GM06990 (cell line): ENCODE measurements around the gene PCDHGA6.
"Not testable (repeated sequence)": the region's sequence is repeated elsewhere in the genome, so short reads cannot be mapped to it uniquely, and the experiment has no call there.

ENCODE experiments used
- DNase-seq: peaks from one replicate; pipeline ENCODE4 v3.0.0-alpha.2; 2011; ENCODE audit not compliant: insufficient read length; ENCODE audit errors: extremely low read depth
- H3K27me3 ChIP-seq: replicated peaks from 2 replicates; pipeline ENCODE4 v1.6.0; 2011; ENCODE audit warnings: low read length; ENCODE audit not compliant: control insufficient read depth, insufficient read depth
- H3K36me3 ChIP-seq: 2 replicates; pipeline ENCODE4 v1.5.1; 2011; ENCODE audit warnings: low read length; ENCODE audit not compliant: control insufficient read depth, insufficient read depth
- H3K4me3 ChIP-seq: replicated peaks from 2 replicates; pipeline ENCODE4 v1.5.1; 2011; ENCODE audit warnings: low read depth, mild to moderate bottlenecking, control low read depth, low read length
- TF ChIP-seq, protein P1 (sequence below): IDR thresholded peaks from 2 replicates; pipeline ENCODE4 v1.5.1; 2011; ENCODE audit warnings: low read length, control low read depth, mild to moderate bottlenecking, inconsistent platforms; ENCODE audit not compliant: insufficient read depth, poor library complexity, severe bottlenecking

The PCDHGA6 gene

DNA sequence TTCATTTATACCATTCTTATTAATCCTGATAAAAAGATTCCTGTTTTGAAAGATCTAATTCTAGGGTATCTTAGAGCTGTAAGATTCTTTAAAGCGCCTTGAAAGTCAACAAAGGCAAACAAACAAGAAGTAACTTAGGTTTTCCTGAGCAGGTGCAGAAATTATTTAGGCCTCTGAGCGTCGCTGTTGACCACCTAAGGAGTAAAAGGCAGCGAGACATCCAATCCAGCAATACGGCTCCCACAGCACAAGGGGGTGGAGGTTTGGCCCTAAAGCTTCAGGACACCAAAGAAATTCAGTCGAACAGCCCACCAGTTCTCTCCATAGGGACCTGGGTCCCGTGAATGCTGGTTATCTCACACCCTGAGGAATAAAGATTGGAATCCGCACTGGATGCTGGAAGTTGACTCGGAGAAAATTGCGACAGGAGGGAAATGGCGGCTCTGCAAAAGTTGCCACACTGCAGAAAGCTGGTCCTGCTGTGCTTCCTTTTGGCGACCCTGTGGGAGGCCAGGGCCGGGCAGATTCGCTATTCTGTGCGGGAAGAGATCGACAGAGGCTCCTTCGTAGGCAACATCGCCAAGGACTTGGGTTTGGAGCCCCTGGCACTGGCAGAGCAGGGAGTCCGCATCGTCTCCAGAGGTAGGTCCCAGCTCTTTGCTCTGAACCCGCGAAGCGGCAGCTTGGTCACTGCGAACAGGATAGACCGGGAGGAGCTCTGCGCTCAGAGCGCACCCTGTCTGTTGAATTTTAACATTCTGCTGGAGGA is 35.0 kb upstream of the PCDHGA6 start, which contains the start of gene PCDHGA2:
Gene PCDHGA2, plus strand, starts transcription at position 223 of the 769 bp plus-strand sequence.
- H3K36me3 ChIP-seq, result no peaks in the 10 kb centered on the region
- DNase-seq, result no peak
- TF ChIP-seq, protein P1, sequence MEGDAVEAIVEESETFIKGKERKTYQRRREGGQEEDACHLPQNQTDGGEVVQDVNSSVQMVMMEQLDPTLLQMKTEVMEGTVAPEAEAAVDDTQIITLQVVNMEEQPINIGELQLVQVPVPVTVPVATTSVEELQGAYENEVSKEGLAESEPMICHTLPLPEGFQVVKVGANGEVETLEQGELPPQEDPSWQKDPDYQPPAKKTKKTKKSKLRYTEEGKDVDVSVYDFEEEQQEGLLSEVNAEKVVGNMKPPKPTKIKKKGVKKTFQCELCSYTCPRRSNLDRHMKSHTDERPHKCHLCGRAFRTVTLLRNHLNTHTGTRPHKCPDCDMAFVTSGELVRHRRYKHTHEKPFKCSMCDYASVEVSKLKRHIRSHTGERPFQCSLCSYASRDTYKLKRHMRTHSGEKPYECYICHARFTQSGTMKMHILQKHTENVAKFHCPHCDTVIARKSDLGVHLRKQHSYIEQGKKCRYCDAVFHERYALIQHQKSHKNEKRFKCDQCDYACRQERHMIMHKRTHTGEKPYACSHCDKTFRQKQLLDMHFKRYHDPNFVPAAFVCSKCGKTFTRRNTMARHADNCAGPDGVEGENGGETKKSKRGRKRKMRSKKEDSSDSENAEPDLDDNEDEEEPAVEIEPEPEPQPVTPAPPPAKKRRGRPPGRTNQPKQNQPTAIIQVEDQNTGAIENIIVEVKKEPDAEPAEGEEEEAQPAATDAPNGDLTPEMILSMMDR, result peak; percentile 23
- no peaks in the 10 kb centered on the region for H3K27me3 ChIP-seq
- no peak within 1 kb of the TSS for H3K4me3 ChIP-seq

DNA sequence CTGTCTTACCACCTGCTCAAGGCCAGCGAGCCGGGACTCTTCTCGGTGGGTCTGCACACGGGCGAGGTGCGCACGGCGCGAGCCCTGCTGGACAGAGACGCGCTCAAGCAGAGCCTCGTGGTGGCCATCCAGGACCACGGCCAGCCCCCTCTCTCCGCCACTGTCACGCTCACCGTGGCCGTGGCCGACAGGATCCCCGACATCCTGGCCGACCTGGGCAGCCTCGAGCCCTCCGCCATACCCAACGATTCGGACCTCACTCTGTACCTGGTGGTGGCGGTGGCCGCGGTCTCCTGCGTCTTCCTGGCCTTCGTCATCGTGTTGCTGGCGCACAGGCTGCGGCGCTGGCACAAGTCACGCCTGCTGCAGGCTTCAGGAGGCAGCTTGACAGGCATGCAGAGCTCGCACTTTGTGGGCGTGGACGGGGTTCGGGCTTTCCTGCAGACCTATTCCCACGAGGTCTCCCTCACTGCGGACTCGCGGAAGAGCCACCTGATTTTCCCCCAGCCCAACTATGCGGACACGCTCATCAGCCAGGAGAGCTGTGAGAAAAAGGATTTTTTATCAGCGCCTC is 32.8 kb upstream of the PCDHGA6 start:
- not testable (repeated sequence) for H3K4me3 ChIP-seq, H3K36me3 ChIP-seq, DNase-seq, H3K27me3 ChIP-seq

DNA sequence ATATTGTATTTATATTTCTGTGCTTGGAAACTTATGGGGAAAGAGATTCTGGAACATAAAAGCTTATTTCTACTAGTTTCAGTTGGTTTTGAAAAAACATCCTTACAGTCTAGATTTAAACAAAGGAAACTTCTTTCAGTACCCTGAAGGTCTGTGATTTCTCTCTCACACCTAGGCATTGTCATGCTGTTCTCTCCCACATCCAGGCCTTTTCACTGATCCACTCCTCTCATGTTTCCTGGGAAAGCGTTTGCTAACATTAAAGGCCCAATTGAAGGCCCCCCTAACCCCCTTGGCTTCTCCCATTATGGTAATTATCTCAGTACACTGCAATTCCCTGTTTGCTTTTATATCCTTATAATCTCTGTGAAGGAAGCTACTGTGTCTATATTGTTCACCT is 30.9 kb upstream of the PCDHGA6 start:
- DNase-seq, result no peak

DNA sequence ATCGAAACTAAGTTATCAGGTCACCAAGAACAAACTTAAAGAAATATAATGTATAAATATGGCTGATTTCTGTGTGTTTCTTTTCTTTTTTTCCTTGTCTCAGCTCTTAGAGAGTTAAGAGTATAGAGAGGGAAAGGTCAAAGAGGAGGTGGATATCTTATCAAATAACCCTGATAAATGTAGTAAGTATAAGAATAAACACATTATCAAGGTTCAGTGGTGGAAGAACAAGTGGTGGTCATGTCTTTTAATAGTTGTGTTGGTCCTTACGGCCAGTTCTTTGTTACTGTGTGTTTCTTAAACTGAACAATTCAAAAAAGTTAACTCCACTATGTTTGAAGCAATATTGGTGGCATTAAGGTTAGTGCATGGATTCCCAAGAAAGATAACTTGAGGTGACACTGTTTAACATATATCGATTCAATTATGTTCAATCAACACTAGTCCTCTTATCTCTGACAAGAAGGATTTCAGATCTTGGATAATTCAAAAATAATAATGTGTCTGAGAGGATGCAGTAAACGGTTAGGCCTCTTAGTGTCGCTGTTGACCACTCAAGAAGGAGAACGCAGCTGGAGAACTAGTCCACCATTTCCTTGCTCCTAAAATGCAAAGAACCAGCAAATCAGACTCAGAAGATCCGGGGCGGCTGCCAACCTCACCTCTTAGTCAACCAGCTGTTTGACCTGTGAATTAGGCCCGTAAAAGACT is 30.3 kb upstream of the PCDHGA6 start, which contains the start of gene PCDHGA3:
Gene PCDHGA3, plus strand, starts transcription at position 588 of the 711 bp plus-strand sequence. CDS start 205 bp downstream, outside the sequence.
- H3K4me3 ChIP-seq, result no peak within 1 kb of the TSS

More for the DNA sequence above, 30.9 kb upstream of the PCDHGA6 start:
- Histone ChIP-seq H3K36me3 (no peaks in the 10 kb centered on the region), H3K27me3 (no peaks in the 10 kb centered on the region), H3K4me3 (no peak overlapping the region)
- TF ChIP-seq, protein P1, result no peak

DNA sequence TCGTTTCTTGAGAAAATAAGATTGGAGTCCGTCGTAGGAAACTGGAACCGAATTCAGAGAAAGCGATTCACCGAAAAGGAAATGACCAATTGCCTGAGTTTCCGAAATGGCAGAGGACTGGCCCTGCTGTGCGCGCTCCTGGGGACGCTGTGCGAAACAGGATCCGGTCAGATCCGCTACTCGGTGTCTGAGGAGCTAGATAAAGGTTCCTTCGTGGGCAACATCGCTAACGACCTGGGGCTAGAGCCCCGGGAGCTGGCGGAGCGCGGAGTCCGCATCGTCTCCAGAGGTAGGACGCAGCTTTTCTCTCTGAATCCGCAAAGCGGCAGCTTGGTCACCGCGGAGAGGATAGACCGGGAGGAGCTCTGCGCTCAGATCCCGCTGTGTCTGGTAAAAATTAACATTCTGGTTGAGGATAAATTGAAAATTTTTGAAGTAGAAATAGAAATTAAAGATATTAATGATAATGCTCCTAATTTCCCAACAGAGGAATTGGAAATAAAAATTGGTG is 29.7 kb upstream of the PCDHGA6 start:
- Histone ChIP-seq H3K4me3 (no peak overlapping the region), H3K36me3 (no peaks in the 10 kb centered on the region), H3K27me3 (no peaks in the 10 kb centered on the region)
- no peak for DNase-seq
- TF ChIP-seq, protein P1, result no peak

More for the DNA sequence above, 30.3 kb upstream of the PCDHGA6 start, which contains the start of gene PCDHGA3:
- TF ChIP-seq, protein P1, result peak; percentile 23
- H3K27me3 ChIP-seq, result no peaks in the 10 kb centered on the region
- no peak for DNase-seq
- H3K36me3 ChIP-seq, result no peaks in the 10 kb centered on the region
